Stimulated activated naive CD8-positive, alpha-beta T cell treated with anti-CD3 and anti-CD28 coated beads, Interleukin-15, Interleukin-2, amounts not matched to agents 100 U/mL and 50 U/mL, for 24 hours (primary cell): ENCODE data around the gene PCDHGB5.
A peak's percentile ranks its signal among the peaks of the same experiment; 100 is the strongest.
"Not testable (repeated sequence)": the region's sequence is repeated elsewhere in the genome, so short reads cannot be mapped to it uniquely, and the experiment has no call there.

Experiments
- ATAC-seq: fragments of 150-1000 bp; cut with Tn5 transposase; one replicate; pipeline ENCODE4 v1.10.0; 2021
- DNase-seq: peaks from one replicate; pipeline ENCODE4 v3.0.0; 2021

PCDHGB5 gene

DNA sequence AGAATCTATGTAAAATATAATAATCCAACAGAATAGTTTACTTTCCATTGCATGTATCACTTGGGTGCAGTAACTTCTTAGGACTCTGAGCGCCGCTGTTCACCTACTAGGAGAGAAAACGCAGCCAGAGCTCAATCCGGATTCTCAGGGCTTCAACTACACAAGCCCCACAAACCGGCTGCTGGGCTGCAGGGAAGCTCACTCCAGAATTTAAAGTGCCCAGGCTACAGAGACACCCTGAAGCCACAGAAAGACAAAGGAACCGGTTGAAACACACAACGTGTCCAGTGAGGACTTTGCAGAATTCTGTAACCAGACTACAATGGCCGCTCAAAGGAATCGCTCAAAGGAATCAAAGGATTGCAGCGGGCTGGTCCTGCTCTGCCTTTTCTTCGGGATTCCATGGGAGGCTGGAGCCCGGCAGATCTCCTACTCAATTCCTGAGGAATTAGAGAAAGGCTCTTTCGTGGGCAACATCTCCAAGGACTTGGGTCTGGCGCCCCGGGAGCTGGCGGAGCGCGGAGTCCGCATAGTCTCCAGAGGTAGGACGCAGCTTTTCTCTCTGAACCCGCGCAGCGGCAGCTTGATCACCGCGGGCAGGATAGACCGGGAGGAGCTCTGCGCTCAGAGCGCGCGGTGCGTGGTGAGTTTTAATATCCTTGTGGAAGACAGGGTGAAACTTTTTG lies 15.2 kb downstream of the PCDHGB5 start, which contains the start of gene PCDHGA10:
TSS of gene PCDHGA10 (plus strand) at position 134 of the 686 bp plus-strand sequence. CDS start at position 323, 189 bp downstream.
- ATAC-seq = peak; percentile 64
- DNase-seq = peak; percentile 47

DNA sequence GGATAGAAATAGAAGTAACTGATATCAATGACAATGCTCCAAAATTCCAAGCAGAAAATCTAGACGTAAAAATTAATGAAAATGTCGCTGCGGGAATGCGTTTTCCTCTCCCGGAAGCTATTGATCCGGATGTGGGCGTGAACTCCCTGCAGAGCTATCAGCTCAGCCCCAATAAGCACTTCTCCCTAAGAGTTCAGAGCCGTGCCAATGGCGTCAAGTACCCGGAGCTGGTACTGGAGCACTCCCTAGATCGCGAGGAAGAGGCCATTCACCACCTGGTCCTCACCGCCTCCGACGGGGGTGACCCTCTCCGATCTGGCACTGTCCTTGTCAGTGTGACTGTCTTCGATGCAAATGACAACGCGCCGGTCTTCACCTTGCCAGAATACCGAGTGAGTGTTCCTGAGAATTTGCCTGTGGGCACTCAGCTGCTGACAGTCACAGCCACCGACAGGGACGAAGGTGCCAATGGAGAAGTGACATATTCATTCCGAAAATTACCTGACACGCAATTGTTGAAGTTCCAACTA lies 15.9 kb downstream of the PCDHGB5 start:
- no peak for ATAC-seq

GRCh38 chr5:141414548-141415274 lies 17.0 kb downstream of the PCDHGB5 start:
- ATAC-seq, DNase-seq: not testable (repeated sequence)

More for the DNA sequence above, 15.9 kb downstream of the PCDHGB5 start:
- DNase-seq = no peak

- ATAC-seq, DNase-seq: not testable (repeated sequence)
Observed at GRCh38 chr5:141415275-141415618, 17.5 kb downstream of the PCDHGB5 start.

- DNase-seq = peak; percentile 65
- ATAC-seq = peak; percentile 72
Observed at GRCh38 chr5:141417494-141418172, 19.9 kb downstream of the PCDHGB5 start, which contains the start of gene PCDHGB7. TSS of gene PCDHGB7 (plus strand) at chr5:141417677. CDS start at chr5:141417860, 183 bp downstream.

DNA sequence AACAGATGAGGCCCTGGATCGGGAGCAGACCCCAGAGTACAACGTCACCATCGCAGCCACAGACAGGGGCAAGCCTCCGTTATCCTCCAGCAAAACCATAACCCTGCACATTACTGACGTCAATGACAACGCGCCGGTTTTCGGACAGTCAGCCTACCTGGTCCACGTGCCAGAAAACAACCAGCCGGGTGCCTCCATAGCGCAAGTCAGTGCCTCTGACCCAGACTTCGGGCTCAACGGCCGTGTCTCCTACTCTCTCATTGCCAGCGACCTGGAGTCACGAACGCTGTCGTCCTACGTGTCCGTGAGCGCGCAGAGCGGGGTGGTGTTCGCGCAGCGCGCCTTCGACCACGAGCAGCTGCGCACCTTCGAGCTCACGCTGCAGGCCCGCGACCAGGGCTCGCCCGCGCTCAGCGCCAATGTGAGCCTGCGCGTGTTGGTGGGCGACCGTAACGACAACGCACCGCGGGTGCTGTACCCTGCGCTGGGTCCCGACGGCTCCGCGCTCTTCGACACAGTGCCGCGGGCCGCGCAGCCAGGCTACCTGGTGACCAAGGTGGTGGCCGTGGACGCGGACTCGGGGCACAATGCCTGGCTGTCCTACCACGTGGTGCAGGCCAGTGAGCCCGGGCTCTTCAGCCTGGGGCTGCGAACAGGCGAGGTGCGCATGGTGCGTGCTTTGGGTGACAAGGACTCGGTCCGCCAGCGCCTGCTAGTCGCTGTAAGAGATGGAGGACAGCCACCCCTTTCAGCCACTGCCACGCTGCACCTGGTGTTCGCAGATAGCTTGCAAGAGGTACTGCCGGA lies 21.5 kb downstream of the PCDHGB5 start:
- ATAC-seq (no peak), DNase-seq (no peak)

DNA sequence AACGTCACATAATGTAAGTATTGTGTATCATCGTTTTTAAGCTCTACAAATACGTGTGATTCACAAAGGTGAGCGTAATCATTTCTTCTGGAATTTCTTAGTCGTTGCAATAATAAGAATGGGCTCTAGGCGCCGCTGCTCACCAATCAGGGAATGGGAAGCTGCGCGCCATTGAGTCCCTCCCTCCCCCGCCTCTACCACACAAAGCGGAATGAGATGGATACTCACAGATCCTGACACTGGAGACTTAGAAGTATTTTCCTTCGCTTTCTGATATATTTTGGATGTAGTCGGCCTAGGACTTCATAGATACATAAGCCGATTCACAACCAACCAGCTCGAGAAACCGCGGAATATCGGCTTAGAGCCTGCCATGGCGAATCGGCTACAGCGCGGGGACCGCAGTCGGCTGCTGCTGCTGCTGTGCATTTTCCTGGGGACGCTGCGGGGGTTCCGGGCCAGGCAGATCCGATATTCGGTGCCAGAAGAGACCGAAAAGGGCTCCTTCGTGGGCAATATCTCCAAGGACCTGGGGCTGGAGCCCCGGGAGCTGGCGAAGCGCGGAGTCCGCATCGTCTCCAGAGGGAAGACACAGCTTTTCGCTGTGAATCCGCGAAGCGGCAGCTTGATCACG lies 23.2 kb downstream of the PCDHGB5 start, which contains the start of gene PCDHGA11:
TSS of gene PCDHGA11 (plus strand) at position 197 of the 634 bp plus-strand sequence. CDS start at position 374, 177 bp downstream.
- DNase-seq = peak; percentile 62

GRCh38 chr5:141421489-141421855 lies 23.7 kb downstream of the PCDHGB5 start:
- no peak for ATAC-seq
- no peak for DNase-seq

More for the DNA sequence above, 23.2 kb downstream of the PCDHGB5 start, which contains the start of gene PCDHGA11:
- ATAC-seq = no peak

- DNase-seq = no peak
Observed at GRCh38 chr5:141422742-141423291, 25.1 kb downstream of the PCDHGB5 start.

DNA sequence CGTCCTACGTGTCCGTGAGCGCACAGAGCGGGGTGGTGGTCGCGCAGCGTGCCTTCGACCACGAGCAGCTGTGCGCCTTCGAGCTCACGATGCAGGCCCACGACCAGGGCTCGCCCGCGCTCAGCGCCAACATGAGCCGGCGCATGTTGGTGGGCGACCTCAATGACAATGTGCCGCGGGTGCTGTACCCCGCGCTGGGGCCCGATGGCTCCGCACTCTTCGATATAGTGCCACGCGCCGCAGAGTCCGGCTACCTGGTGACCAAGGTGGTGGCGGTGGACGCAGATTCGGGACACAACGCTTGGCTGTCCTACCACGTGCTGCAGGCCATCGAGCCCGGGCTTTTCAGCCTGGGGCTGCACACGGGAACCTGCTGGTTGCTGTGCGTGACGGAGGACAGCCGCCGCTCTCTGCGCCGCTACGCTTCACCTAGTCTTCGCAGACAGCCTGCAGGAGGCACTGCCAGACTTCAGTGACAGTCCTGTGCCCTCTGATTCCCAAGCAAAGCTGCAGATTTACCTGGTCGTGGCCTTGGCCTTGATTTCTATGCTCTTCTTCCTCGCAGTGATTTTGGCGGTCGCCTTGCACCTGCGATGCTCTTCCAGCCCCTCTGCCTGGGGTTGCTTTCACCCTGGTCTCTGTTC lies 30.2 kb downstream of the PCDHGB5 start:
- ATAC-seq = no peak

More at GRCh38 chr5:141422742-141423291, 25.1 kb downstream of the PCDHGB5 start:
- ATAC-seq = no peak

DNA sequence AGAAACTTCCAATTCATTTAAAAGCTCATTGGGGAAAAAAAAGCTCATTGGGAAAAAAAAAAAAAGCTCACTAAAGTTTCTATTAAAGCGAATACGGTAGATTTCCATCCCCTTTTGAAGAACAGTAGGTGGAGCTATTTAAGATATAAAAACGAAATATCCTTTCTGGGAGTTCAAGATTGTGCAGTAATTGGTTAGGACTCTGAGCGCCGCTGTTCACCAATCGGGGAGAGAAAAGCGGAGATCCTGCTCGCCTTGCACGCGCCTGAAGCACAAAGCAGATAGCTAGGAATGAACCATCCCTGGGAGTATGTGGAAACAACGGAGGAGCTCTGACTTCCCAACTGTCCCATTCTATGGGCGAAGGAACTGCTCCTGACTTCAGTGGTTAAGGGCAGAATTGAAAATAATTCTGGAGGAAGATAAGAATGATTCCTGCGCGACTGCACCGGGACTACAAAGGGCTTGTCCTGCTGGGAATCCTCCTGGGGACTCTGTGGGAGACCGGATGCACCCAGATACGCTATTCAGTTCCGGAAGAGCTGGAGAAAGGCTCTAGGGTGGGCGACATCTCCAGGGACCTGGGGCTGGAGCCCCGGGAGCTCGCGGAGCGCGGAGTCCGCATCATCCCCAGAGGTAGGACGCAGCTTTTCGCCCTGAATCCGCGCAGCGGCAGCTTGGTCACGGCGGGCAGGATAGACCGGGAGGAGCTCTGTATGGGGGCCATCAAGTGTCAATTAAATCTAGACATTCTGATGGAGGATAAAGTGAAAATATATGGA lies 32.8 kb downstream of the PCDHGB5 start, which contains the start of gene PCDHGA12:
TSS of gene PCDHGA12 (plus strand) at position 176 of the 782 bp plus-strand sequence. CDS start at position 429, 253 bp downstream.
- ATAC-seq (no peak), DNase-seq (no peak)

More for the DNA sequence above, 30.2 kb downstream of the PCDHGB5 start:
- no peak for DNase-seq

- no peak for ATAC-seq
- no peak for DNase-seq
Observed at GRCh38 chr5:141431286-141431685, 33.5 kb downstream of the PCDHGB5 start.

DNA sequence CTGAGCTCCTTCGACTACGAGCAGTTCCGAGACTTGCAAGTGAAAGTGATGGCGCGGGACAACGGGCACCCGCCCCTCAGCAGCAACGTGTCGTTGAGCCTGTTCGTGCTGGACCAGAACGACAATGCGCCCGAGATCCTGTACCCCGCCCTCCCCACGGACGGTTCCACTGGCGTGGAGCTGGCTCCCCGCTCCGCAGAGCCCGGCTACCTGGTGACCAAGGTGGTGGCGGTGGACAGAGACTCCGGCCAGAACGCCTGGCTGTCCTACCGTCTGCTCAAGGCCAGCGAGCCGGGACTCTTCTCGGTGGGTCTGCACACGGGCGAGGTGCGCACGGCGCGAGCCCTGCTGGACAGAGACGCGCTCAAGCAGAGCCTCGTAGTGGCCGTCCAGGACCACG lies 34.6 kb downstream of the PCDHGB5 start:
- not testable (repeated sequence) for DNase-seq, ATAC-seq

DNA sequence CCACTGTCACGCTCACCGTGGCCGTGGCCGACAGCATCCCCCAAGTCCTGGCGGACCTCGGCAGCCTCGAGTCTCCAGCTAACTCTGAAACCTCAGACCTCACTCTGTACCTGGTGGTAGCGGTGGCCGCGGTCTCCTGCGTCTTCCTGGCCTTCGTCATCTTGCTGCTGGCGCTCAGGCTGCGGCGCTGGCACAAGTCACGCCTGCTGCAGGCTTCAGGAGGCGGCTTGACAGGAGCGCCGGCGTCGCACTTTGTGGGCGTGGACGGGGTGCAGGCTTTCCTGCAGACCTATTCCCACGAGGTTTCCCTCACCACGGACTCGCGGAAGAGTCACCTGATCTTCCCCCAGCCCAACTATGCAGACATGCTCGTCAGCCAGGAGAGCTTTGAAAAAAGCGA lies 35.0 kb downstream of the PCDHGB5 start:
- not testable (repeated sequence) for DNase-seq, ATAC-seq

GRCh38 chr5:141434006-141434405 lies 36.3 kb downstream of the PCDHGB5 start:
- no peak for DNase-seq
- ATAC-seq = no peak

DNA sequence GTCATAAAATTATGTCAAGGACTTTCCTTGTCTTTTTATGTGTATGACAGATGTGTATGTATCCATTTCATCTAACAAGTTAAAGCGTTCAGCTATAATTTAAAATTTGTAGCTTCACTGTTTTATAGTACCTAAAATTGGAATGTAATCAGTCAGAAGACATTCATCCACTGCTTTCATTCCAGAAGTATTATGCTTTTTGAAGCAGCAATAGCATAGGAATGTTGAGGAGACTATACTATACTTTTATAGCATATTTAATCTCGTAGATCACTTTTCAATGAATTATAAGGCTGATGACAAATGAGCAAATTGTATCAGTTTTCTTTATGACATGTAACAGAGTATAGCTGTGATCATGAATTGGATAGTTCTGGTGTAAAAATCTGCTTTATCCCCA lies 39.5 kb downstream of the PCDHGB5 start:
- no peak for DNase-seq
- ATAC-seq = no peak

DNA sequence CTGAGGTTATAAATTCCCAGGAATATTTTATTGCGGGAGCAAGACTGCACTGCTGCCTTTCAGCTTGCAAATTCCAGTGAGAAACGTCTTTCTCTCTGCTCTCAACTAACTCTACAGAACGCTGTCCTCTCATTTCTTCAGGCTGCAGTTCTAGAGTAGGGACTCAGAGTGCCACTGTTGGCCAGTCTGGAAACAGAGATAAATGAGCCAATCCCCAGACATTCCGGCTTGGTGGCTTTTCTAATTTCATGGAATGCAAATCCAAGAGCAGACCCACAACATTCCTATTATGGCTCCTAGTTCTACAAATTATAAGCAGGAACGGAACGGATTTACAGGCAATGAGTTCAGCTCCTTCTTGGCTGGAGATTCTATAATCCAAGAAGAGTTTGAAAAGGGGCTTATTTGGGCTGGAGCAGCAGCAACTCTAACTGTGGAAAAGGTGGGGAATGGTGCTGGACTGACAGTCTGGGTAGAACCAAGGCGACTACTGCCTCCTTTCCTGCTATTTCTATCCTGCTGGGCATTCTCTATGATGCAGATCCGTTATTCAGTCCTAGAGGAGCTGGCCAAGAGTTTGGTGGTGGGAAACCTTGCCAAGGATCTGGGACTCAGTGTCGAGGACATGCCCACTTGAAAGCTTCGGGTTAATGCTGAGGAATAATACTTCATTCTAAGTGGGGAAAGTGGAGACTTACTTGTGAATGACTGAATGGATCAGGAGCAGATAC lies 41.8 kb downstream of the PCDHGB5 start:
- no peak for DNase-seq

GRCh38 chr5:141440341-141440740 lies 42.6 kb downstream of the PCDHGB5 start:
- ATAC-seq (no peak), DNase-seq (no peak)

More for the DNA sequence above, 41.8 kb downstream of the PCDHGB5 start:
- no peak for ATAC-seq
